ENCODE measurements around the gene AAMP. TPM values are rescaled to one million over a fixed set of nuclear protein-coding genes. Genes with fewer than 3 reads are reported as not detected.

Gene AAMP
- polyA plus RNA-seq, 1 donor from 2014 or later: 249 TPM

DNA sequence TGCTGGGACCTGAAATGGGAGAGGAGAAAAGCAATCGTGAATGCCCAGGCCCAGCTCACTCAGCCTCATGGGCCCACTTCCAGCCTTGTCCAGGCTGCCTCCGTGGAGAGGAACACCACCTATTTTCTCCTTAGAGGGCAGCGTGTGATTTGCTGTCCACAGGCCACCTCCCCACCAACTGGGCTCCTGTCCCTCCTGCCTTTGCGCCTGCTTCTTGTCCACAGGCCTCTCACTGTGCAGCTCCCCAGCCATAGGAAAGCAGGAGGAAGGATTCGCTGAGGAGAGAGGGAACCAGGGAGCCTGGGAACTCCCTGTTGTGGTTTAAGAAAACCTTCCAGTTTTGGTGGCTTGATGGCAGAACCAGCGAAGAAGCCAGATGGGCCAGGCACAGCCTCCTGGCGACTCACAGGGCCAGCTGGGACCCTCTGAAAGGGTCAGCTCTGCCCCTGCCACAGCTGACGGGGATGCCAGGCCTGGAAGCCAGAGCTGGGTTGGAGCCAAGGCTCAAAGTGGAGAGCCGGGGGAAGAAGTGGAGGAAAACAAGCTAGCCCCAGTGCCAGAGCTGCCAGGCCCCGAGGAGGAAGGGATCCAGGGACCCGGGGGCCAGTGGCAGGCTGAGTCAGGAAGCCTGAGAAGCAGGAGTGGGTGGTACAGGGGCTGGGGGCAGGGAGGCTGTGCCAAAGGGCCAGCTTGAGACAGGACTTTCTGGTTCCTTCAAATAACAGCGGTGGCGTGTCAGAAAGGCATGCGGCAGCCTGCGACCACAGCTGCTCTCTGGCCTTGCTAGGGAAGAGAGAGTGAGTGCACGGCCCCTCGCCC lies 12.4 kb upstream of the AAMP start:
- no peak overlapping the region for H3K4me3 ChIP-seq (ENCODE audit: low read length)
- H4K20me1 ChIP-seq (ENCODE audit: insufficient read depth): no peaks in the 10 kb centered on the region
- no peaks in the 10 kb centered on the region for H3K9me2 ChIP-seq (ENCODE audit: insufficient read depth, low read length)
- H3F3A ChIP-seq (ENCODE audit: insufficient read depth, low read length, poor library complexity, severe bottlenecking): no peaks in the 10 kb centered on the region
- H3K9ac ChIP-seq (ENCODE audit: low read length): no peak overlapping the region
- H3K4me2 ChIP-seq (ENCODE audit: low read length): no peak overlapping the region
- TF ChIP-seq SMC3 (conservative IDR thresholded peaks at IDR 0.05; ENCODE audit: poor library complexity) (no peak), EP300 (conservative IDR thresholded peaks at IDR 0.05; ENCODE audit: poor library complexity, severe bottlenecking) (no peak), POLR2AphosphoS5 (IDR thresholded peaks at IDR 0.05) (no peak), EZH2 (IDR thresholded peaks at IDR 0.05; ENCODE audit: borderline replicate concordance, insufficient read depth, low read length, poor library complexity, severe bottlenecking) (no peak), MXI1 (conservative IDR thresholded peaks at IDR 0.05; ENCODE audit: poor library complexity, severe bottlenecking) (no peak)
- TF ChIP-seq, protein P1, sequence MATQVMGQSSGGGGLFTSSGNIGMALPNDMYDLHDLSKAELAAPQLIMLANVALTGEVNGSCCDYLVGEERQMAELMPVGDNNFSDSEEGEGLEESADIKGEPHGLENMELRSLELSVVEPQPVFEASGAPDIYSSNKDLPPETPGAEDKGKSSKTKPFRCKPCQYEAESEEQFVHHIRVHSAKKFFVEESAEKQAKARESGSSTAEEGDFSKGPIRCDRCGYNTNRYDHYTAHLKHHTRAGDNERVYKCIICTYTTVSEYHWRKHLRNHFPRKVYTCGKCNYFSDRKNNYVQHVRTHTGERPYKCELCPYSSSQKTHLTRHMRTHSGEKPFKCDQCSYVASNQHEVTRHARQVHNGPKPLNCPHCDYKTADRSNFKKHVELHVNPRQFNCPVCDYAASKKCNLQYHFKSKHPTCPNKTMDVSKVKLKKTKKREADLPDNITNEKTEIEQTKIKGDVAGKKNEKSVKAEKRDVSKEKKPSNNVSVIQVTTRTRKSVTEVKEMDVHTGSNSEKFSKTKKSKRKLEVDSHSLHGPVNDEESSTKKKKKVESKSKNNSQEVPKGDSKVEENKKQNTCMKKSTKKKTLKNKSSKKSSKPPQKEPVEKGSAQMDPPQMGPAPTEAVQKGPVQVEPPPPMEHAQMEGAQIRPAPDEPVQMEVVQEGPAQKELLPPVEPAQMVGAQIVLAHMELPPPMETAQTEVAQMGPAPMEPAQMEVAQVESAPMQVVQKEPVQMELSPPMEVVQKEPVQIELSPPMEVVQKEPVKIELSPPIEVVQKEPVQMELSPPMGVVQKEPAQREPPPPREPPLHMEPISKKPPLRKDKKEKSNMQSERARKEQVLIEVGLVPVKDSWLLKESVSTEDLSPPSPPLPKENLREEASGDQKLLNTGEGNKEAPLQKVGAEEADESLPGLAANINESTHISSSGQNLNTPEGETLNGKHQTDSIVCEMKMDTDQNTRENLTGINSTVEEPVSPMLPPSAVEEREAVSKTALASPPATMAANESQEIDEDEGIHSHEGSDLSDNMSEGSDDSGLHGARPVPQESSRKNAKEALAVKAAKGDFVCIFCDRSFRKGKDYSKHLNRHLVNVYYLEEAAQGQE (IDR thresholded peaks at IDR 0.05; ENCODE audit: borderline replicate concordance): no peak
- TF ChIP-seq, protein P2, sequence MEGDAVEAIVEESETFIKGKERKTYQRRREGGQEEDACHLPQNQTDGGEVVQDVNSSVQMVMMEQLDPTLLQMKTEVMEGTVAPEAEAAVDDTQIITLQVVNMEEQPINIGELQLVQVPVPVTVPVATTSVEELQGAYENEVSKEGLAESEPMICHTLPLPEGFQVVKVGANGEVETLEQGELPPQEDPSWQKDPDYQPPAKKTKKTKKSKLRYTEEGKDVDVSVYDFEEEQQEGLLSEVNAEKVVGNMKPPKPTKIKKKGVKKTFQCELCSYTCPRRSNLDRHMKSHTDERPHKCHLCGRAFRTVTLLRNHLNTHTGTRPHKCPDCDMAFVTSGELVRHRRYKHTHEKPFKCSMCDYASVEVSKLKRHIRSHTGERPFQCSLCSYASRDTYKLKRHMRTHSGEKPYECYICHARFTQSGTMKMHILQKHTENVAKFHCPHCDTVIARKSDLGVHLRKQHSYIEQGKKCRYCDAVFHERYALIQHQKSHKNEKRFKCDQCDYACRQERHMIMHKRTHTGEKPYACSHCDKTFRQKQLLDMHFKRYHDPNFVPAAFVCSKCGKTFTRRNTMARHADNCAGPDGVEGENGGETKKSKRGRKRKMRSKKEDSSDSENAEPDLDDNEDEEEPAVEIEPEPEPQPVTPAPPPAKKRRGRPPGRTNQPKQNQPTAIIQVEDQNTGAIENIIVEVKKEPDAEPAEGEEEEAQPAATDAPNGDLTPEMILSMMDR (IDR thresholded peaks at IDR 0.05; ENCODE audit: poor library complexity, severe bottlenecking): no peak
- H3K36me3 ChIP-seq (ENCODE audit: insufficient read depth, low read length): no peaks in the 10 kb centered on the region
- H3K27ac ChIP-seq (ENCODE audit: low read length): no peak overlapping the region
- no peaks in the 10 kb centered on the region for H3K9me3 ChIP-seq (ENCODE audit: low read length)
- H3K79me2 ChIP-seq (replicated peaks; ENCODE audit: insufficient read depth, low read length): no peaks in the 10 kb centered on the region
- H3K27me3 ChIP-seq (ENCODE audit: insufficient read depth, low read depth, low read length): no peaks in the 10 kb centered on the region
- no peak overlapping the region for H2AFZ ChIP-seq (ENCODE audit: low read depth, low read length)

DNA sequence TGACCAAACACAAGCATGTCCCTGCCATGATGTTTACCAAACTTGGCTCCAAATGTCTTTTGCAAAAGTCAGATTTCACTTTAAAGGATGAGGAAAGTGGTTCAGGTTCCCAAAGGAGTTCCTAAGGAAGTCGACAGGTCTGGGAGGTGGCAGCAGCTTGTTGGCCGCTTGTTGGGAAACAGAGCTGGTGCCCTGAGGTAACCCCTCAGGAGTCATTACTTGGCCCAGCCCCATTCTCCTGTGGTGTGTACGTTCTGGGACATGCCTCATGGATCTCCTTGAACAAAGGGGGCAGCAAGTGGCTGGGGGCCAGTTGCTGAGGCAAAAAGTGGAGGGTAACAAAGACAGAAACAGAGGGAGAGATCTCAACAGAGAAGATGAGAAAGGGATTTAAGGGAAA lies 11.5 kb upstream of the AAMP start:
- no peaks in the 10 kb centered on the region for H3K9me2 ChIP-seq (ENCODE audit: insufficient read depth, low read length)
- TF ChIP-seq MXI1 (conservative IDR thresholded peaks at IDR 0.05; ENCODE audit: poor library complexity, severe bottlenecking) (no peak), RAD21 (conservative IDR thresholded peaks at IDR 0.05) (no peak), POLR2AphosphoS5 (IDR thresholded peaks at IDR 0.05) (no peak), EP300 (conservative IDR thresholded peaks at IDR 0.05; ENCODE audit: poor library complexity, severe bottlenecking) (no peak), TAF1 (IDR thresholded peaks at IDR 0.05; ENCODE audit: low read depth) (no peak), EZH2 (IDR thresholded peaks at IDR 0.05; ENCODE audit: borderline replicate concordance, insufficient read depth, low read length, poor library complexity, severe bottlenecking) (no peak), SMC3 (conservative IDR thresholded peaks at IDR 0.05; ENCODE audit: poor library complexity) (no peak)
- TF ChIP-seq, protein P1 (IDR thresholded peaks at IDR 0.05; ENCODE audit: borderline replicate concordance): no peak
- TF ChIP-seq, protein P2 (IDR thresholded peaks at IDR 0.05; ENCODE audit: poor library complexity, severe bottlenecking): no peak
- no peak overlapping the region for H3K4me2 ChIP-seq (ENCODE audit: low read length)
- no peaks in the 10 kb centered on the region for H3F3A ChIP-seq (ENCODE audit: insufficient read depth, low read length, poor library complexity, severe bottlenecking)
- no peaks in the 10 kb centered on the region for H3K27me3 ChIP-seq (ENCODE audit: insufficient read depth, low read depth, low read length)
- no peak overlapping the region for H2AFZ ChIP-seq (ENCODE audit: low read depth, low read length)
- H3K36me3 ChIP-seq (ENCODE audit: insufficient read depth, low read length): no peaks in the 10 kb centered on the region
- H3K27ac ChIP-seq (ENCODE audit: low read length): no peak overlapping the region
- no peak overlapping the region for H3K9ac ChIP-seq (ENCODE audit: low read length)
- no peaks in the 10 kb centered on the region for H4K20me1 ChIP-seq (ENCODE audit: insufficient read depth)
- H3K4me3 ChIP-seq (ENCODE audit: low read length): no peak overlapping the region
- H3K79me2 ChIP-seq (replicated peaks; ENCODE audit: insufficient read depth, low read length): no peaks in the 10 kb centered on the region
- H3K9me3 ChIP-seq (ENCODE audit: low read length): no peaks in the 10 kb centered on the region
